ENCODE data around the gene UCN.

GRCh38 chr2:27304488-27305240 is 3.6 kb downstream of the UCN start:
- TF ChIP-seq, protein P1, sequence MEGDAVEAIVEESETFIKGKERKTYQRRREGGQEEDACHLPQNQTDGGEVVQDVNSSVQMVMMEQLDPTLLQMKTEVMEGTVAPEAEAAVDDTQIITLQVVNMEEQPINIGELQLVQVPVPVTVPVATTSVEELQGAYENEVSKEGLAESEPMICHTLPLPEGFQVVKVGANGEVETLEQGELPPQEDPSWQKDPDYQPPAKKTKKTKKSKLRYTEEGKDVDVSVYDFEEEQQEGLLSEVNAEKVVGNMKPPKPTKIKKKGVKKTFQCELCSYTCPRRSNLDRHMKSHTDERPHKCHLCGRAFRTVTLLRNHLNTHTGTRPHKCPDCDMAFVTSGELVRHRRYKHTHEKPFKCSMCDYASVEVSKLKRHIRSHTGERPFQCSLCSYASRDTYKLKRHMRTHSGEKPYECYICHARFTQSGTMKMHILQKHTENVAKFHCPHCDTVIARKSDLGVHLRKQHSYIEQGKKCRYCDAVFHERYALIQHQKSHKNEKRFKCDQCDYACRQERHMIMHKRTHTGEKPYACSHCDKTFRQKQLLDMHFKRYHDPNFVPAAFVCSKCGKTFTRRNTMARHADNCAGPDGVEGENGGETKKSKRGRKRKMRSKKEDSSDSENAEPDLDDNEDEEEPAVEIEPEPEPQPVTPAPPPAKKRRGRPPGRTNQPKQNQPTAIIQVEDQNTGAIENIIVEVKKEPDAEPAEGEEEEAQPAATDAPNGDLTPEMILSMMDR (IDR thresholded peaks at IDR 0.05; ENCODE audit: low read length) = no peak
- TF ChIP-seq EZH2 (IDR thresholded peaks at IDR 0.05; ENCODE audit: borderline replicate concordance, low read length) = no peak
